ENCODE data around the gene FMR1NB. TPM values are rescaled to one million over a fixed set of nuclear protein-coding genes. Genes with fewer than 3 reads are reported as not detected.

FMR1NB gene
- total RNA-seq, 1 experiment from 2014 or later, result not detected

DNA sequence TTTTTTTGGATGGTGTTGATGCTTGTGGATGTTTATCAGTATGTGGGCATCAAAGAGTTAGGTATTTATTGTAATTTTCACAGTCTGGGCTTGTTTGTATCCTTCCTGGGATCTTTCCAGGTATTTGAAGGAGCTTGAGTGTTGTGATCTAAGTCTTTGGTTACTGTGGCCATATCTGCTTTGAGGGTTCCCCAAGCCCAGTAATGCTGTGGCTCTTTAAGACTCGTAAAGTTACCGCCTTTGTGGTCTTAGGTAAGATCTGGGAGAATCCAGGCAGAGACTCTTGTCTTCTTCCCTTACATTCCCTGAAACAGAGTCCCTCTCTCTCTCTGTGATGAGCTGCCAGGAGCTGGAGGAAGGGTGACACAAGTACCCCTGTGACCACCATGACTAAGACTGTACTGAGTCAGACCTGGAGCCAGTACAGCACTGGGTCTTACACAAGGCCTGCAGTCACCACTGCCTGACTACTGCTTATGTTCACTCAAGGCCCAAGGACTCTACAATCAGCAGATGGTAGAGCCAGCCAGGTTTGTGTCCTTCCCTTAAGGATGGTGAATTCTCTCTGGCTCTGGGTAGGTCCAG is 62.2 kb downstream of the FMR1NB start:
- Mint-ChIP-seq H3K9me3 (peaks cover 54 to 66% of the 10 kb centered on the region in 2 experiments), H3K27ac (no peak overlapping the region), H3K4me1 (no peaks in the 10 kb centered on the region), H3K36me3 (ENCODE audit: insufficient read depth in 1 of 3, low read depth in 3 of 3) (peaks cover 0 to 3% (median 1%) of the 10 kb centered on the region in 3 experiments; a peak in 5 of 7 replicates), H3K27me3 (ENCODE audit: low read depth) (no peaks in the 10 kb centered on the region; the same call in 1 of the 2 replicates), H3K4me3 (no peak overlapping the region)
- no peak overlapping the region for H2BK5ac ChIP-seq (ENCODE audit: insufficient read length, low read length)
- no peak overlapping the region for H3T11ph ChIP-seq (ENCODE audit: low read length)
- no peaks in the 10 kb centered on the region for H3K79me2 ChIP-seq (ENCODE audit: insufficient read depth, low read length)
- no peak overlapping the region; the same call in 1 of the 2 replicates for H2BK15ac ChIP-seq (ENCODE audit: low read depth, low read length)
- H2AFZ ChIP-seq (ENCODE audit: low read length), result no peak overlapping the region
- no peaks in the 10 kb centered on the region for H3K79me1 ChIP-seq (ENCODE audit: insufficient read depth, low read depth, low read length, poor library complexity, severe bottlenecking)
- H3K56ac ChIP-seq (ENCODE audit: insufficient read length, low read depth, low read length), result no peak overlapping the region
- no peak overlapping the region for H3K27ac ChIP-seq (ENCODE audit: insufficient read length, low read depth, low read length)
- H4K5ac ChIP-seq (ENCODE audit: insufficient read length, low read depth, low read length), result no peak overlapping the region
- H3K4ac ChIP-seq (ENCODE audit: low read depth, low read length), result no peak overlapping the region
- H2BK120ac ChIP-seq (ENCODE audit: low read depth, low read length, poor library complexity, severe bottlenecking), result no peak overlapping the region
- no peak overlapping the region for H4K91ac ChIP-seq (ENCODE audit: insufficient read length, low read depth, low read length)
- no peaks in the 10 kb centered on the region for H4K20me1 ChIP-seq (ENCODE audit: control insufficient read depth, insufficient read depth, insufficient read length)
- H3K14ac ChIP-seq (ENCODE audit: insufficient read depth, low read length), result no peak overlapping the region
- no peaks in the 10 kb centered on the region for H3K27me3 ChIP-seq (ENCODE audit: insufficient read depth, low read length)
- H3K4me2 ChIP-seq (ENCODE audit: insufficient read depth, insufficient read length, low read length), result no peak overlapping the region
- DNase-seq, result no peak
- TF ChIP-seq, protein P1, sequence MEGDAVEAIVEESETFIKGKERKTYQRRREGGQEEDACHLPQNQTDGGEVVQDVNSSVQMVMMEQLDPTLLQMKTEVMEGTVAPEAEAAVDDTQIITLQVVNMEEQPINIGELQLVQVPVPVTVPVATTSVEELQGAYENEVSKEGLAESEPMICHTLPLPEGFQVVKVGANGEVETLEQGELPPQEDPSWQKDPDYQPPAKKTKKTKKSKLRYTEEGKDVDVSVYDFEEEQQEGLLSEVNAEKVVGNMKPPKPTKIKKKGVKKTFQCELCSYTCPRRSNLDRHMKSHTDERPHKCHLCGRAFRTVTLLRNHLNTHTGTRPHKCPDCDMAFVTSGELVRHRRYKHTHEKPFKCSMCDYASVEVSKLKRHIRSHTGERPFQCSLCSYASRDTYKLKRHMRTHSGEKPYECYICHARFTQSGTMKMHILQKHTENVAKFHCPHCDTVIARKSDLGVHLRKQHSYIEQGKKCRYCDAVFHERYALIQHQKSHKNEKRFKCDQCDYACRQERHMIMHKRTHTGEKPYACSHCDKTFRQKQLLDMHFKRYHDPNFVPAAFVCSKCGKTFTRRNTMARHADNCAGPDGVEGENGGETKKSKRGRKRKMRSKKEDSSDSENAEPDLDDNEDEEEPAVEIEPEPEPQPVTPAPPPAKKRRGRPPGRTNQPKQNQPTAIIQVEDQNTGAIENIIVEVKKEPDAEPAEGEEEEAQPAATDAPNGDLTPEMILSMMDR (conservative IDR thresholded peaks at IDR 0.05), result no peak
- no peak overlapping the region for H2BK12ac ChIP-seq (ENCODE audit: insufficient read length, low read depth, low read length)
- no peak overlapping the region for H3K18ac ChIP-seq (ENCODE audit: insufficient read length, low read depth, low read length)
- H3K23ac ChIP-seq (ENCODE audit: insufficient read length, low read depth, low read length), result no peak overlapping the region
- H2BK20ac ChIP-seq (ENCODE audit: low read depth, low read length, poor library complexity, severe bottlenecking), result no peak overlapping the region
- peaks cover 16% of the 10 kb centered on the region for H3K9me3 ChIP-seq (ENCODE audit: control insufficient read depth, low read depth, low read length)
- H3K9ac ChIP-seq (ENCODE audit: extremely low read depth, insufficient read length, low read length), result no peak overlapping the region
- WGBS (ENCODE audit: extremely low coverage, insufficient read length, low lambda C conversion rate), result no CpG with 5 or more reads among the region's 2 CpGs
- no peaks in the 10 kb centered on the region for H3K23me2 ChIP-seq (ENCODE audit: insufficient read length, low read depth, low read length, poor library complexity, severe bottlenecking)
- H2AK5ac ChIP-seq (ENCODE audit: insufficient read length, low read length), result no peak overlapping the region
- no peak overlapping the region for H4K8ac ChIP-seq (replicated peaks; ENCODE audit: insufficient read length, low read depth, low read length)
- H3K4me1 ChIP-seq (ENCODE audit: insufficient read depth, low read length), result no peaks in the 10 kb centered on the region

All from H9 (cell line).